Fibroblast of lung (primary cell): ENCODE results near the gene SMARCA2.

ENCODE experiments used
- CTCF ChIP-seq, 2 donors: IDR thresholded peaks in 1 of 2; conservative IDR thresholded peaks in 1 of 2; 1 replicate in 1 of 2; 2 replicates in 1 of 2; pipeline ENCODE4 v1.5.1; 2011 to 2012; ENCODE audit warnings: low read length in 2 of 2, control low read depth in 1 of 2, inconsistent platforms in 1 of 2, low read depth in 1 of 2, mild to moderate bottlenecking in 1 of 2
- EZH2 ChIP-seq: IDR thresholded peaks from 2 replicates; pipeline ENCODE4 v1.5.1; 2012; ENCODE audit warnings: low read length, control low read depth, mild to moderate bottlenecking; ENCODE audit errors: missing control alignments

GRCh38 chr9:2138646-2139045 is 123.5 kb downstream of the SMARCA2 start:
- TF ChIP-seq CTCF (conservative IDR thresholded peaks at IDR 0.05 in 1 of 2, IDR thresholded peaks at IDR 0.05 in 1 of 2; ENCODE audit: low read depth in 1 of 2, low read length in 2 of 2) (no peak), EZH2 (no peak)
